Neutrophil (primary cell): ENCODE measurements around the gene SPINK8.
A peak's percentile ranks its signal among the peaks of the same experiment; 100 is the strongest.
"Not testable (repeated sequence)": the region's sequence is repeated elsewhere in the genome, so short reads cannot be mapped to it uniquely, and the experiment has no call there.

Experiments
- H3K27ac ChIP-seq: fragments of 200-600 bp; sonication (generic); 2 replicates; pipeline ENCODE4 v1.5.1; 2016; ENCODE audit warnings: mild to moderate bottlenecking, moderate library complexity
- H3K27me3 ChIP-seq: fragments of 200-600 bp; sonication (generic); 2 replicates; pipeline ENCODE4 v1.6.0; 2016; ENCODE audit warnings: mild to moderate bottlenecking
- H3K36me3 ChIP-seq: fragments of 200-600 bp; sonication (generic); 2 replicates; pipeline ENCODE4 v1.5.1; 2017
- H3K4me1 ChIP-seq, 2 experiments: fragments of 200-600 bp in 1 of 2; sonication (generic) in 1 of 2; 1 replicate in 1 of 2; 2 replicates in 1 of 2; pipeline versions ENCODE4 v1.5.1 to v1.6.1; 2013 to 2016; ENCODE audit warnings: low read depth in 1 of 2, low read length in 1 of 2, mild to moderate bottlenecking in 1 of 2, moderate library complexity in 1 of 2; ENCODE audit not compliant: control insufficient read depth in 1 of 2, insufficient read depth in 1 of 2
- H3K4me3 ChIP-seq, 2 experiments: fragments of 200-600 bp in 1 of 2; sonication (generic) in 1 of 2; 1 replicate in 1 of 2; 2 replicates in 1 of 2; pipeline ENCODE4 v1.5.1; 2013 to 2016; ENCODE audit warnings: low read depth in 1 of 2, low read length in 1 of 2, mild to moderate bottlenecking in 1 of 2, moderate library complexity in 1 of 2
- H3K9me3 ChIP-seq: fragments of 200-600 bp; sonication (generic); 2 replicates; pipeline ENCODE4 v1.5.1; 2016
- CTCF ChIP-seq: fragments of 200-600 bp; sonication (generic); IDR thresholded peaks from 2 replicates; pipeline ENCODE4 v1.5.1; 2016; ENCODE audit warnings: antibody characterized with exemption

Gene SPINK8

GRCh38 chr3:48343432-48343831, 10.0 kb upstream of the SPINK8 start:
- H3K4me3 ChIP-seq = no peak overlapping the region
- no peaks in the 10 kb centered on the region for H3K27me3 ChIP-seq
- no peak overlapping the region for H3K27ac ChIP-seq
- H3K36me3 ChIP-seq = no peaks in the 10 kb centered on the region
- H3K9me3 ChIP-seq = no peaks in the 10 kb centered on the region
- no peak for TF ChIP-seq CTCF
- H3K4me1 ChIP-seq = peaks cover 9 to 13% of the 10 kb centered on the region in 2 experiments

- H3K27me3 ChIP-seq = no peaks in the 10 kb centered on the region
- no peaks in the 10 kb centered on the region for H3K36me3 ChIP-seq
- H3K4me3 ChIP-seq = no peak overlapping the region
- no peak for TF ChIP-seq CTCF
- no peaks in the 10 kb centered on the region for H3K9me3 ChIP-seq
- peaks cover 56 to 57% of the 10 kb centered on the region in 2 experiments for H3K4me1 ChIP-seq
- no peak overlapping the region for H3K27ac ChIP-seq
Measured at GRCh38 chr3:48338635-48339034, 5.2 kb upstream of the SPINK8 start.

GRCh38 chr3:48337536-48337935, 4.1 kb upstream of the SPINK8 start:
- H3K36me3 ChIP-seq, H3K4me3 ChIP-seq, H3K9me3 ChIP-seq, H3K27me3 ChIP-seq: not testable (repeated sequence)
- H3K27ac ChIP-seq = peak overlapping the region; percentile 35
- H3K4me1 ChIP-seq = peaks cover 59 to 62% of the 10 kb centered on the region in 2 experiments

- H3K36me3 ChIP-seq, H3K27me3 ChIP-seq, H3K9me3 ChIP-seq: not testable (repeated sequence)
- Histone ChIP-seq H3K4me3 (peak overlapping the region; percentile 55 to 65), H3K4me1 (peaks cover 63 to 72% of the 10 kb centered on the region in 2 experiments), H3K27ac (peak overlapping the region; percentile 84)
Measured at GRCh38 chr3:48335286-48335685, 1.8 kb upstream of the SPINK8 start.

- H3K27me3 ChIP-seq = no peaks in the 10 kb centered on the region
- H3K4me3 ChIP-seq = peak overlapping the region; percentile 55 to 65
- H3K36me3 ChIP-seq = no peaks in the 10 kb centered on the region
- peaks cover 63 to 72% of the 10 kb centered on the region in 2 experiments for H3K4me1 ChIP-seq
- H3K9me3 ChIP-seq = no peaks in the 10 kb centered on the region
- no peak for TF ChIP-seq CTCF
- peak overlapping the region; percentile 84 for H3K27ac ChIP-seq
Measured at GRCh38 chr3:48334605-48335004, 1.1 kb upstream of the SPINK8 start.

GRCh38 chr3:48331706-48332435, 1.6 kb downstream of the SPINK8 start:
- H3K9me3 ChIP-seq, H3K4me3 ChIP-seq, H3K36me3 ChIP-seq, H3K27me3 ChIP-seq: not testable (repeated sequence)
- Histone ChIP-seq H3K4me1 (peaks cover 48 to 52% of the 10 kb centered on the region in 2 experiments), H3K27ac (peak overlapping the region; percentile 84)

GRCh38 chr3:48320996-48321395, 12.5 kb downstream of the SPINK8 start:
- no peak for TF ChIP-seq CTCF
- H3K27ac ChIP-seq = peak overlapping the region; percentile 72
- H3K4me3 ChIP-seq = no peak overlapping the region
- no peaks in the 10 kb centered on the region for H3K27me3 ChIP-seq
- no peaks in the 10 kb centered on the region for H3K9me3 ChIP-seq
- H3K4me1 ChIP-seq = peaks cover 7 to 10% of the 10 kb centered on the region in 2 experiments
- no peaks in the 10 kb centered on the region for H3K36me3 ChIP-seq
